Measurements from ENCODE around the gene SMIM13. TPM values are rescaled to one million over a fixed set of nuclear protein-coding genes. Genes with fewer than 3 reads are reported as not detected.

SMIM13 gene
- total RNA-seq, 1 experiment from 2014 or later, result 22.2 TPM

DNA sequence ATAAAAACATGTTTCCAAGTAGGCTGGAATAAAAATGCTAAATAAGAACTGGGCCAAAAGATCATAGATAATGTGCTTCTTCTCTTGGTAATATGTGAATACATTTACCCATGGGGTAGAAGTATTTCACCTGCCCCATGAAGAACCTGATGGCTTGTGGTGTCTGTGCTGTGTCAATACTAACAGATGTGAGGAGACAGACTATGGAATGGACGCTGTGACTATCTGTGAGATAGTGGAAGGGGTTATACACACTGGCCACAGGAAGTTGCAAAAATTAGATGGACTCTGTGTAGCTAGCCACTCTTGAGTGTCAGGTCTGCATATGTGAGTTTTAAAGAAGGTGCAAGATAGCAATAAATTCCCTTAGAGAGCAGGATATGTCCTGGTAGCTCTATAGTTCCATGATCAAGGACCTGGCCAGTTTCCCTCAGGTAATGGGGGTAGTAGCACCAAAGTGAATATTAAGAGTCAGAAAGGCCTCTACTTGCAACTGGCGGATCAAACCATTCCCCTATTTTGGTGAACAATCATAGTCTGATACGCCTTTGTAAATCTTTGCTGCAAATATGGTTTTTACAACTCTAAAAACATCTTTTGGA, 90.2 kb downstream of the SMIM13 start:
- Histone ChIP-seq H3K36me3 (ENCODE audit: low read depth) (peaks cover 9% of the 10 kb centered on the region; the same call in 1 of the 2 replicates), H3K27ac (no peak overlapping the region), H4K20me1 (ENCODE audit: insufficient read depth) (no peaks in the 10 kb centered on the region), H3K9me2 (ENCODE audit: insufficient read depth) (no peaks in the 10 kb centered on the region), H3K79me2 (ENCODE audit: low read depth) (no peaks in the 10 kb centered on the region), H2AFZ (no peak overlapping the region), H3K4me2 (no peak overlapping the region), H3K4me1 (replicated peaks; ENCODE audit: insufficient read depth) (no peaks in the 10 kb centered on the region), H3K4me3 (no peak overlapping the region), H3K27me3 (ENCODE audit: insufficient read depth, low read depth) (no peaks in the 10 kb centered on the region), H3F3A (ENCODE audit: insufficient read depth, low read depth) (peaks cover 6% of the 10 kb centered on the region; the same call in 1 of the 2 replicates), H3K9me3 (ENCODE audit: insufficient read depth, low read depth) (no peaks in the 10 kb centered on the region)
- TF ChIP-seq, protein P1, sequence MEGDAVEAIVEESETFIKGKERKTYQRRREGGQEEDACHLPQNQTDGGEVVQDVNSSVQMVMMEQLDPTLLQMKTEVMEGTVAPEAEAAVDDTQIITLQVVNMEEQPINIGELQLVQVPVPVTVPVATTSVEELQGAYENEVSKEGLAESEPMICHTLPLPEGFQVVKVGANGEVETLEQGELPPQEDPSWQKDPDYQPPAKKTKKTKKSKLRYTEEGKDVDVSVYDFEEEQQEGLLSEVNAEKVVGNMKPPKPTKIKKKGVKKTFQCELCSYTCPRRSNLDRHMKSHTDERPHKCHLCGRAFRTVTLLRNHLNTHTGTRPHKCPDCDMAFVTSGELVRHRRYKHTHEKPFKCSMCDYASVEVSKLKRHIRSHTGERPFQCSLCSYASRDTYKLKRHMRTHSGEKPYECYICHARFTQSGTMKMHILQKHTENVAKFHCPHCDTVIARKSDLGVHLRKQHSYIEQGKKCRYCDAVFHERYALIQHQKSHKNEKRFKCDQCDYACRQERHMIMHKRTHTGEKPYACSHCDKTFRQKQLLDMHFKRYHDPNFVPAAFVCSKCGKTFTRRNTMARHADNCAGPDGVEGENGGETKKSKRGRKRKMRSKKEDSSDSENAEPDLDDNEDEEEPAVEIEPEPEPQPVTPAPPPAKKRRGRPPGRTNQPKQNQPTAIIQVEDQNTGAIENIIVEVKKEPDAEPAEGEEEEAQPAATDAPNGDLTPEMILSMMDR (conservative IDR thresholded peaks at IDR 0.05), result no peak
- no peak for TF ChIP-seq EZH2 (IDR thresholded peaks at IDR 0.05; ENCODE audit: low read depth)
- BruUV-seq (replicated peaks), result no TSS peak
- no peak for DNase-seq
- CTCF ChIA-PET, result no interaction called here
- POLR2A ChIA-PET (ENCODE audit: unreplicated experiment), result interaction anchor here (0.6 kb wide), 1 partner anchor 21 kb away, joined by 5 read pairs; no protein-coding TSS in a partner anchor
- intact Hi-C loops (cut with micrococcal nuclease; ENCODE audit: unreplicated experiment), result no loop called here

DNA sequence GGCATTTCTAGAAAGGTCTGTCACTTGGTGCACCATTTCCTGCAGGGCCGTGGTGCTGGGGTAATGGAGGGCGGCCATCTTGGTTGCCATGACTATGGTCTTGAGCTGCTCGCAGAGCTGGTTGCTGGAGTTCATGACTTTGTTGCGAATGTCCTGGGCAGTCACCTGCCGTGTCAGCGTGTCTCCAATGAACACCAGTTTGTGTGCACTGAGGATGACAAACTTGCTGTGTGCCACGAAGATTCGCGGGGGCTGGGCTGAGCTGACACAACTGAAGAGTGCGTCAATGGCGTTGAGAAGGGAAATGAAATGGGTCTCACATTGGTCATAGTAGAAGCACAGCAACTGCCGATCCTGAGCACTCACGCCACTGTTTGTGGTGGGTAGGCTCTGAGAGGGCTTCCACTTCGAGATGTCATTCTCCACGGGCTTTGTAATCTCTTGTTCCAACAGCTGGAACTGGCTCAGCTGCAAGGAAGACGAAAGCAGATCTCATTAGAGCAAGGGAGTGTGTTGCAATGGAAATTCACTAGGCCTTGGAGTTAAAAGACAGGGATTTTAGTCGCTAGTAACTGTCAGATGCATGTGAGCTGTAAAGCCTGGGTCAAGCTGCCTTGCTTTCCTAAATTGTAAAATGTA, 91.7 kb downstream of the SMIM13 start:
- POLR2A ChIA-PET (ENCODE audit: unreplicated experiment), result interaction anchor here (0.7 kb wide), 1 partner anchor 27 kb away, joined by 3 read pairs; no protein-coding TSS in a partner anchor
- no peak for DNase-seq
- Histone ChIP-seq H3K79me2 (ENCODE audit: low read depth) (no peaks in the 10 kb centered on the region), H4K20me1 (ENCODE audit: insufficient read depth) (no peaks in the 10 kb centered on the region), H3K27ac (no peak overlapping the region), H3K4me2 (no peak overlapping the region), H3K9me2 (ENCODE audit: insufficient read depth) (no peaks in the 10 kb centered on the region), H2AFZ (no peak overlapping the region), H3K4me1 (replicated peaks; ENCODE audit: insufficient read depth) (no peaks in the 10 kb centered on the region), H3K36me3 (ENCODE audit: low read depth) (peaks cover 9% of the 10 kb centered on the region; the same call in 1 of the 2 replicates), H3K4me3 (no peak overlapping the region), H3F3A (ENCODE audit: insufficient read depth, low read depth) (peaks cover 6% of the 10 kb centered on the region; the same call in 1 of the 2 replicates), H3K27me3 (ENCODE audit: insufficient read depth, low read depth) (no peaks in the 10 kb centered on the region), H3K9me3 (ENCODE audit: insufficient read depth, low read depth) (no peaks in the 10 kb centered on the region)
- intact Hi-C loops (cut with micrococcal nuclease; ENCODE audit: unreplicated experiment), result no loop called here
- no peak for TF ChIP-seq EZH2 (IDR thresholded peaks at IDR 0.05; ENCODE audit: low read depth)
- TF ChIP-seq, protein P1 (conservative IDR thresholded peaks at IDR 0.05), result no peak
- CTCF ChIA-PET, result no interaction called here
- BruUV-seq (replicated peaks), result no TSS peak

DNA sequence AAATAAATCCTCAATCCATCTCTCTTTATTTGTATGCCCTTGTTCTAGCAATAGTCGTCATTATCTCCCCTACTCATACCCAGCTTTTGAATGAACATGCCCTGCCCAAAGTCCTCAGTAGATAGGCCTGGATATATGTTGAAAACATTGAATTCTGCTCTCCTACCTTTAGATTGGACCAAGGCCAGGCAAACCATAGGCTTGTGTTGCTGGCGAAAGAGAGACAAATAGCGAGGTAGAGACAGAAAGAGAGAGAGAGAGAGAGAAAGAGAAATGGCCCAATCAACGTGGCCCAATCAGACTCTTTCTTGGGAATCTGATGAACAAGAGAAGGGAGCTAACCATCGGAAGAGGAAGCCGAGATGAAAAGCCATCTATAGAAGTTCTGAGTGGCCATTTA, 93.7 kb downstream of the SMIM13 start:
- Histone ChIP-seq H2AFZ (no peak overlapping the region), H3K4me2 (no peak overlapping the region), H3K4me1 (replicated peaks; ENCODE audit: insufficient read depth) (no peaks in the 10 kb centered on the region), H3K4me3 (no peak overlapping the region), H4K20me1 (ENCODE audit: insufficient read depth) (no peaks in the 10 kb centered on the region), H3F3A (ENCODE audit: insufficient read depth, low read depth) (no peaks in the 10 kb centered on the region), H3K27me3 (ENCODE audit: insufficient read depth, low read depth) (no peaks in the 10 kb centered on the region), H3K27ac (no peak overlapping the region), H3K36me3 (ENCODE audit: low read depth) (peaks cover 9% of the 10 kb centered on the region; the same call in 1 of the 2 replicates), H3K79me2 (ENCODE audit: low read depth) (no peaks in the 10 kb centered on the region), H3K9me3 (ENCODE audit: insufficient read depth, low read depth) (no peaks in the 10 kb centered on the region), H3K9me2 (ENCODE audit: insufficient read depth) (no peaks in the 10 kb centered on the region)
- CTCF ChIA-PET, result no interaction called here
- POLR2A ChIA-PET (ENCODE audit: unreplicated experiment), result no interaction called here
- intact Hi-C loops (cut with micrococcal nuclease; ENCODE audit: unreplicated experiment), result no loop called here
- no TSS peak for BruUV-seq (replicated peaks)
- DNase-seq, result no peak
- TF ChIP-seq EZH2 (IDR thresholded peaks at IDR 0.05; ENCODE audit: low read depth), result no peak
- TF ChIP-seq, protein P1 (conservative IDR thresholded peaks at IDR 0.05), result no peak

Other genes with a start within 250 kb of the SMIM13 start
- not detected in 2 replicates for gene GCM2, start 211.8 kb upstream of the SMIM13 start, total RNA-seq (2021)
- 12.6 and 15.7 TPM in 2 replicates for gene SYCP2L, start 206.8 kb upstream of the SMIM13 start, total RNA-seq (2021)
- gene ELOVL2, start 49.5 kb upstream of the SMIM13 start, total RNA-seq (2021), result 0.23 and 0.41 TPM in 2 replicates
- gene ERVFRD-1, start 17.9 kb downstream of the SMIM13 start, total RNA-seq (2021), result not detected in 2 replicates
- 35.8 and 57.5 TPM in 2 replicates for gene NEDD9, start 138.8 kb downstream of the SMIM13 start, total RNA-seq (2021)

Data from PC-9 (cell line).